GM23248 (cell line): ENCODE measurements around the gene FMNL3. TPM values are rescaled to one million over a fixed set of nuclear protein-coding genes. Genes with fewer than 3 reads are reported as not detected.

Experiments used
- DNase-seq: peaks from one replicate; pipeline ENCODE4 v3.0.0-alpha.2; 2015
- H2AFZ ChIP-seq: fragments of 200-600 bp; sonication (generic); 2 replicates; pipeline ENCODE4 v1.6.1; 2016; ENCODE audit warnings: antibody characterized with exemption
- H3F3A ChIP-seq: fragments of 200-600 bp; sonication (generic); 2 replicates; pipeline ENCODE4 v1.6.1; 2016; ENCODE audit warnings: mild to moderate bottlenecking, antibody characterized with exemption, mixed run types; ENCODE audit not compliant: insufficient read depth
- H3K27ac ChIP-seq: fragments of 200-600 bp; sonication (generic); 2 replicates; pipeline ENCODE4 v1.5.1; 2016; ENCODE audit warnings: mild to moderate bottlenecking
- H3K27me3 ChIP-seq: fragments of 200-600 bp; sonication (generic); replicated peaks from 2 replicates; pipeline ENCODE4 v1.6.1; 2016; ENCODE audit warnings: mild to moderate bottlenecking; ENCODE audit not compliant: insufficient read depth
- H3K36me3 ChIP-seq: fragments of 200-600 bp; sonication (generic); 2 replicates; pipeline ENCODE4 v1.6.1; 2016; ENCODE audit warnings: low read depth, mild to moderate bottlenecking
- H3K4me1 ChIP-seq: fragments of 200-600 bp; sonication (generic); 2 replicates; pipeline ENCODE4 v1.6.1; 2016; ENCODE audit warnings: mild to moderate bottlenecking; ENCODE audit not compliant: insufficient read depth
- H3K4me2 ChIP-seq: fragments of 200-600 bp; sonication (generic); one replicate; pipeline ENCODE4 v1.6.1; 2016; ENCODE audit warnings: mild to moderate bottlenecking; ENCODE audit not compliant: unreplicated experiment
- H3K4me3 ChIP-seq: fragments of 200-600 bp; sonication (generic); 2 replicates; pipeline ENCODE4 v1.5.1; 2016; ENCODE audit warnings: mild to moderate bottlenecking
- H3K79me2 ChIP-seq: fragments of 200-600 bp; sonication (generic); 2 replicates; pipeline ENCODE4 v1.6.1; 2016; ENCODE audit warnings: mild to moderate bottlenecking; ENCODE audit not compliant: insufficient read depth
- H3K9ac ChIP-seq: fragments of 200-600 bp; sonication (generic); 2 replicates; pipeline ENCODE4 v1.6.1; 2016; ENCODE audit warnings: mild to moderate bottlenecking
- H3K9me2 ChIP-seq: fragments of 200-600 bp; sonication (generic); 2 replicates; pipeline ENCODE4 v1.6.1; 2016; ENCODE audit warnings: mixed run types, mild to moderate bottlenecking, moderate library complexity; ENCODE audit not compliant: insufficient read depth
- H3K9me3 ChIP-seq: fragments of 200-600 bp; sonication (generic); one replicate; pipeline ENCODE4 v1.6.1; 2017; ENCODE audit warnings: low read depth
- H4K20me1 ChIP-seq: fragments of 200-600 bp; sonication (generic); 2 replicates; pipeline ENCODE4 v1.6.0; 2016; ENCODE audit not compliant: insufficient read depth
- EZH2 ChIP-seq: fragments of 200-600 bp; sonication (generic); IDR thresholded peaks from 2 replicates; pipeline ENCODE4 v1.6.1; 2018; ENCODE audit warnings: antibody characterized with exemption, mild to moderate bottlenecking; ENCODE audit not compliant: insufficient read depth, poor library complexity, severe bottlenecking
- EZH2phosphoT487 ChIP-seq: fragments of 200-600 bp; sonication (generic); IDR thresholded peaks from 2 replicates; pipeline ENCODE4 v1.6.1; 2018; ENCODE audit warnings: antibody characterized with exemption, moderate library complexity, mild to moderate bottlenecking, low read depth; ENCODE audit not compliant: insufficient read depth
- WGBS, 2 experiments: methylation state at CpG; one replicate each; pipeline ENCODE4 v1.1.6; 2015 to 2017; ENCODE audit warnings: low lambda C conversion rate in 2 of 2, low coverage in 1 of 2; ENCODE audit errors: missing lambda C conversion rate in 2 of 2; 5-methylcytosine and 5-hydroxymethylcytosine counted together
- in situ Hi-C: fragments of 300-500 bp; cut with MboI; formaldehyde crosslinking; loops from 2 replicates; pipeline ENCODE4 v1.15.0; 2020
- polyA plus RNA-seq: library from polyadenylated mRNA; unstranded; fragments of >200 nt; fragmentation: Nextera tagmentation; extraction: Ambion mirVana; gene quantifications from 2 replicates; pipeline ENCODE4 v1.2.1, GENCODE V29; 2016
- total RNA-seq: library from RNA; depleted of rRNA; stranded (reverse); fragments of >200 nt; shearing (Covaris generic); gene quantifications from 2 replicates; pipeline ENCODE4 v1.2.3, GENCODE V29; 2014

Gene FMNL3
- total and polyA plus RNA-seq, 2 experiments from 2014 or later = 7.9 to 24.0 TPM

DNA sequence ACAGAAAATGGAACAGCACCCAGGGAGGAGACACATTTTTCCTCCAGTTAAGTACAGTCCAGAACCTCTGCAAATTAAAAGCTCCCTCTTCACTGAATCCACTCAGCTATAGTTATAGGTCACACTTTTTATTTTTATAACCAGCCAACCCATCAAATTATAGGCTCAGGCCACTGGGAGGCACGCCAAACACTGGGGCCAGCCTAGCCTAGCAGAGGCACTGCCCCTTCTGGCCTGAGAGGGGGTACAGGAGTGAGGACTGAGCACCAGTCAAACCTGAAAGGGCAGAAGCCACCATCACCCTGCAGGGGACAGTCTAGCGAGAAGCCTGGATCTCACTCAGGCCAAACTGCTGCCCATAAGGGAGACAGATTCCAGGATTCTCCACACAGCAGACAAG, 19.3 kb downstream of the FMNL3 start:
- H3K9me2 ChIP-seq = no peaks in the 10 kb centered on the region
- no peak overlapping the region for H2AFZ ChIP-seq
- no peak for DNase-seq
- WGBS, 2 experiments = 98 to 100% methylated on average over 2 of the region's 2 CpGs
- no peaks in the 10 kb centered on the region for H3F3A ChIP-seq
- no peak for TF ChIP-seq EZH2
- no peak for TF ChIP-seq EZH2phosphoT487
- H3K9ac ChIP-seq = no peak overlapping the region
- H3K4me1 ChIP-seq = peaks cover 14% of the 10 kb centered on the region; the same call in 1 of the 2 replicates
- no peak overlapping the region for H3K27ac ChIP-seq
- H3K4me3 ChIP-seq = no peak overlapping the region
- no peaks in the 10 kb centered on the region for H4K20me1 ChIP-seq
- H3K9me3 ChIP-seq = no peaks in the 10 kb centered on the region
- H3K79me2 ChIP-seq = peaks cover 100% of the 10 kb centered on the region
- H3K27me3 ChIP-seq = no peaks in the 10 kb centered on the region
- H3K4me2 ChIP-seq = no peak overlapping the region
- no peaks in the 10 kb centered on the region for H3K36me3 ChIP-seq
- in situ Hi-C loops = no loop called here

DNA sequence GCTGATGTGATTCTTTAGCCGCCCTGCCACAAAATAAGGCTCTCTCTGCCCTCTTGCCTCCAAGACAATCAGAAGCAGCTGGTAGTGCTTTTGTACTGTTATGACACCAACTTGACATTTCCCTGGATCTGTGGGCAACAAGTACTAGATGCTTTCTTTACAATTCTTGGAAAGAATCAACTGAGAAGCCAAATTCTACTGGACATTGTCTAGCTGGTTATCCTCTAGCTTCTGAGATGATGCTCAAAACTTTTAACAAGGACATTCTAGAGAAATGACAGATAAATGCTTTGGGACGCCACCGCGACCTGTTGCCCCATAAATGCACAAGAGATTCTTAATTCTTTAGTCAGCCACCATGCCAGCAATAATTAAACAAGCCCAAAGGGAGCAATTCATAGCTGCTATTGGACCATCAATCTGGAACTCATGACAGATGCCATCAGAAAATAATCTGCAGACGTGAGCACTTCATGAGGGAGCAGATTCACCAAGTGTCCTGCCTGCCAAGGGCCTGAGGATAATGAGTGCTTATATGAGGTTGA, 22.8 kb downstream of the FMNL3 start:
- no peaks in the 10 kb centered on the region for H4K20me1 ChIP-seq
- WGBS, 2 experiments = 89 to 93% methylated on average over 5 of the region's 5 CpGs
- no peaks in the 10 kb centered on the region for H3K27me3 ChIP-seq
- peaks cover 14% of the 10 kb centered on the region; the same call in 1 of the 2 replicates for H3K4me1 ChIP-seq
- 0 out of 2 replicates have a peak, but pooled peaks cover 4% of the 10 kb centered on the region for H3F3A ChIP-seq
- no peak overlapping the region for H3K27ac ChIP-seq
- no peak overlapping the region for H2AFZ ChIP-seq
- no peak overlapping the region for H3K4me3 ChIP-seq
- in situ Hi-C loops = no loop called here
- H3K36me3 ChIP-seq = no peaks in the 10 kb centered on the region
- DNase-seq = no peak
- TF ChIP-seq EZH2 = no peak
- no peak for TF ChIP-seq EZH2phosphoT487
- H3K9me2 ChIP-seq = no peaks in the 10 kb centered on the region
- H3K9me3 ChIP-seq = no peaks in the 10 kb centered on the region
- H3K9ac ChIP-seq = no peak overlapping the region
- H3K79me2 ChIP-seq = peaks cover 100% of the 10 kb centered on the region
- no peak overlapping the region for H3K4me2 ChIP-seq

DNA sequence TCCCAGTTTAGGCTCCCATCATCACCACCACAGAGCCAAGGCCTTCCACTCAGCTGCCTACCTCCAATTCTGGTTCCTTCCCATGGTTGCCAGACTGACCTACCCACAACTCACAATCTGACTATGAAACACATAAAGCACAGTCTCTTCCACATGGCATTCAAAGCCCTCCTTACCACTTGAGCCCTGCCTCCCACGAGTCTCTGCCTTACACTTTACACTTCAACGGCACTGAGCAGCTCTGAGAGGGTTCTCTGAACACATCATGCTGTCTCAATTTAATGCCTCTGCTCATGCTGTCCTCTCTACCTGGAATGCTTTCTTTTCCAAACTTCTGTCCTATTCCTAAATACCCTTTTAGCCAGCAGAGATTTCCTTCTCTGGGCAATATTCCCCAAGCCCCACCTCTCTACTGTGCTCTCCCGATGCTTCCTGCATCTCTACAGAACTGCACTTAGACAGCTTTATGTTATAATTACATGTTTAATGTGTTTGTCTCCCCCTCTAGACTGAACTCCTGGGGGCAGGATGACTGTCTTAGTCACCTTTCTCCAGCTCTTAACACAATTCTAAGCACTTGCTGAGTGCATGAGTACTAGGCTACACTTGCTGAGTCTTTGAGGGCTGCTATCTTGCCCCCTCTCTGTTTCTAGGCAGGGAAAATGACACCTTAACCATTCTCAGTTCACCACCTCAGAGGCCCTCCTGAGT, 23.5 kb downstream of the FMNL3 start:
- Histone ChIP-seq H3F3A (peaks cover 7% of the 10 kb centered on the region; the same call in 1 of the 2 replicates), H3K36me3 (no peaks in the 10 kb centered on the region), H3K4me1 (peaks cover 18% of the 10 kb centered on the region), H3K79me2 (peaks cover 100% of the 10 kb centered on the region), H4K20me1 (no peaks in the 10 kb centered on the region), H3K27me3 (no peaks in the 10 kb centered on the region), H2AFZ (no peak overlapping the region), H3K27ac (no peak overlapping the region), H3K9ac (no peak overlapping the region), H3K4me2 (no peak overlapping the region), H3K9me2 (no peaks in the 10 kb centered on the region), H3K9me3 (no peaks in the 10 kb centered on the region), H3K4me3 (no peak overlapping the region)
- 63 to 64% methylated on average over 3 of the region's 3 CpGs for WGBS, 2 experiments
- TF ChIP-seq EZH2 (no peak), EZH2phosphoT487 (no peak)
- in situ Hi-C loops = no loop called here
- no peak for DNase-seq

DNA sequence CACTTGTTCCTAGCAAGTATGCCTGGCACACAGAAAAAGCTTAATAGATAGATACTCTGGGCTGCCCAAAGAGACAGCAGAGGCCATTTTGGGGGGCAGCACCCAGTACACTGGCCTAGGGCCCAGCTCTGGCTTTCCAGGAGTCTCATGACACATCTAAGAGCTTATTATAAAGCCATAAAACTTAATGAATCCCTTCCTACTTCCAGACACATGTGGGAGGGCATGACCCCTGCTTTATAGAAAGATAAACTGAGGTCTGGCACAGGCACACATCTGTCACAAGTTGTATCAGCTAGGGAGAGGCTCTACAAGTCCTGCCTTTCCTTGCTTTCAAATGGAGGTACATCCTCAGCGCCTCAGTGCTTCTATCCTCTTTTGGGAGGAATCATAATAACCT, 27.1 kb downstream of the FMNL3 start:
- no peak for TF ChIP-seq EZH2phosphoT487
- no peak for TF ChIP-seq EZH2
- WGBS, 2 experiments = 100% methylated on average over 1 of the region's 1 CpG
- Histone ChIP-seq H3K4me1 (peaks cover 26% of the 10 kb centered on the region), H3K9me2 (no peaks in the 10 kb centered on the region), H3K36me3 (no peaks in the 10 kb centered on the region), H3K27me3 (no peaks in the 10 kb centered on the region), H3K27ac (no peak overlapping the region), H4K20me1 (no peaks in the 10 kb centered on the region), H3K9ac (no peak overlapping the region), H3K4me3 (no peak overlapping the region), H3K9me3 (no peaks in the 10 kb centered on the region), H3K4me2 (no peak overlapping the region), H3F3A (peaks cover 14% of the 10 kb centered on the region), H2AFZ (no peak overlapping the region), H3K79me2 (peaks cover 100% of the 10 kb centered on the region)
- DNase-seq = no peak
- in situ Hi-C loops = no loop called here
